Large intestine (tissue), 3 donors: ENCODE data around the gene GTSE1. TPM values are rescaled to one million over a fixed set of nuclear protein-coding genes. Genes with fewer than 3 reads are reported as not detected.

Experiments used
- DNase-seq, 2 donors: peaks; one replicate each; pipeline versions ENCODE4 v3.0.0 to v3.0.0-alpha.2; 2013
- H3K27ac ChIP-seq: one replicate; pipeline ENCODE4 v1.5.1; 2013; ENCODE audit warnings: low read length
- H3K27me3 ChIP-seq: 2 replicates; pipeline ENCODE4 v1.6.1; 2013; ENCODE audit warnings: low read length; ENCODE audit not compliant: control insufficient read depth, insufficient read depth
- H3K36me3 ChIP-seq: 2 replicates; pipeline ENCODE4 v1.6.1; 2013; ENCODE audit warnings: low read length; ENCODE audit not compliant: control insufficient read depth, insufficient read depth
- H3K4me1 ChIP-seq: one replicate; pipeline ENCODE4 v1.6.1; 2013; ENCODE audit warnings: low read length; ENCODE audit not compliant: control insufficient read depth, insufficient read depth
- H3K4me3 ChIP-seq: one replicate; pipeline ENCODE4 v1.5.1; 2013; ENCODE audit warnings: low read length
- H3K9me3 ChIP-seq: one replicate; pipeline ENCODE4 v1.6.1; 2013; ENCODE audit warnings: mild to moderate bottlenecking, low read depth, low read length, moderate library complexity; ENCODE audit not compliant: control insufficient read depth
- WGBS: methylation state at CpG from one replicate; pipeline ENCODE4 v1.1.5; 2013; ENCODE audit warnings: low lambda C conversion rate; ENCODE audit not compliant: insufficient coverage; 5-methylcytosine and 5-hydroxymethylcytosine counted together
- polyA plus RNA-seq: library from polyadenylated mRNA; unstranded; fragments of 120-200 nt; gene quantifications from one replicate; pipeline ENCODE4 v1.2.1, GENCODE V29; 2013

GTSE1 gene
- polyA plus RNA-seq, 1 donor: 10.3 TPM

GRCh38 chr22:46373921-46374662 lies 77.4 kb downstream of the GTSE1 start:
- H3K27me3 ChIP-seq: no peaks in the 10 kb centered on the region
- H3K9me3 ChIP-seq: peaks cover 23% of the 10 kb centered on the region
- WGBS: 43% methylated on average over 1 of the region's 31 CpGs
- no peak for DNase-seq
- H3K4me1 ChIP-seq: peaks cover 39% of the 10 kb centered on the region
- H3K4me3 ChIP-seq: no peak overlapping the region
- no peak overlapping the region for H3K27ac ChIP-seq
- no peaks in the 10 kb centered on the region for H3K36me3 ChIP-seq

GRCh38 chr22:46374663-46375474 lies 78.2 kb downstream of the GTSE1 start:
- Histone ChIP-seq H3K27me3 (no peaks in the 10 kb centered on the region), H3K9me3 (peaks cover 21% of the 10 kb centered on the region), H3K4me3 (no peak overlapping the region), H3K36me3 (no peaks in the 10 kb centered on the region), H3K27ac (no peak overlapping the region), H3K4me1 (peaks cover 45% of the 10 kb centered on the region)
- DNase-seq: no peak
- WGBS: no CpG with 5 or more reads among the region's 38 CpGs

GRCh38 chr22:46376111-46376510 lies 79.4 kb downstream of the GTSE1 start:
- H3K27me3 ChIP-seq: no peaks in the 10 kb centered on the region
- no peak for DNase-seq
- H3K9me3 ChIP-seq: peaks cover 21% of the 10 kb centered on the region
- H3K4me1 ChIP-seq: peaks cover 38% of the 10 kb centered on the region
- no CpG with 5 or more reads among the region's 3 CpGs for WGBS
- H3K4me3 ChIP-seq: no peak overlapping the region
- no peaks in the 10 kb centered on the region for H3K36me3 ChIP-seq
- H3K27ac ChIP-seq: no peak overlapping the region

- H3K9me3 ChIP-seq: peaks cover 21% of the 10 kb centered on the region
Observed at GRCh38 chr22:46376908-46377524, 80.3 kb downstream of the GTSE1 start.

GRCh38 chr22:46377525-46378425 lies 81.1 kb downstream of the GTSE1 start:
- Histone ChIP-seq H3K27me3 (no peaks in the 10 kb centered on the region), H3K27ac (peak overlapping the region; percentile 78), H3K36me3 (no peaks in the 10 kb centered on the region), H3K9me3 (peaks cover 21% of the 10 kb centered on the region), H3K4me1 (peaks cover 37% of the 10 kb centered on the region), H3K4me3 (no peak overlapping the region)
- DNase-seq: peak; percentile 88 to 93
- no CpG with 5 or more reads among the region's 27 CpGs for WGBS

More at GRCh38 chr22:46376908-46377524, 80.3 kb downstream of the GTSE1 start:
- peaks cover 37% of the 10 kb centered on the region for H3K4me1 ChIP-seq
- no CpG with 5 or more reads among the region's 19 CpGs for WGBS
- no peaks in the 10 kb centered on the region for H3K36me3 ChIP-seq
- no peaks in the 10 kb centered on the region for H3K27me3 ChIP-seq
- H3K27ac ChIP-seq: peak overlapping the region; percentile 24
- H3K4me3 ChIP-seq: no peak overlapping the region
- no peak for DNase-seq

- H3K4me3 ChIP-seq: no peak overlapping the region
- H3K9me3 ChIP-seq: peaks cover 21% of the 10 kb centered on the region
- H3K27me3 ChIP-seq: no peaks in the 10 kb centered on the region
- no peaks in the 10 kb centered on the region for H3K36me3 ChIP-seq
- no peak for DNase-seq
- no peak overlapping the region for H3K27ac ChIP-seq
- H3K4me1 ChIP-seq: peaks cover 37% of the 10 kb centered on the region
- WGBS: no CpG with 5 or more reads among the region's 22 CpGs
Observed at GRCh38 chr22:46378426-46379065, 81.9 kb downstream of the GTSE1 start.

- H3K4me3 ChIP-seq: no peak overlapping the region
- peak; percentile 46 to 75 for DNase-seq
- no peak overlapping the region for H3K27ac ChIP-seq
- no peaks in the 10 kb centered on the region for H3K36me3 ChIP-seq
- peaks cover 37% of the 10 kb centered on the region for H3K4me1 ChIP-seq
- no peaks in the 10 kb centered on the region for H3K27me3 ChIP-seq
- peaks cover 22% of the 10 kb centered on the region for H3K9me3 ChIP-seq
- WGBS: no CpG with 5 or more reads among the region's 29 CpGs
Observed at GRCh38 chr22:46379066-46379930, 82.6 kb downstream of the GTSE1 start.

GRCh38 chr22:46380069-46380468 lies 83.4 kb downstream of the GTSE1 start:
- Histone ChIP-seq H3K4me1 (peaks cover 37% of the 10 kb centered on the region), H3K4me3 (no peak overlapping the region), H3K36me3 (no peaks in the 10 kb centered on the region), H3K27ac (no peak overlapping the region), H3K27me3 (no peaks in the 10 kb centered on the region), H3K9me3 (peaks cover 15% of the 10 kb centered on the region)
- no CpG with 5 or more reads among the region's 19 CpGs for WGBS
- no peak for DNase-seq
